ENCODE results near the gene ZDHHC8.

Gene ZDHHC8

GRCh38 chr22:20165913-20166312, 34.3 kb downstream of the ZDHHC8 start:
- TF ChIP-seq CTCF (IDR thresholded peaks at IDR 0.05; ENCODE audit: insufficient read depth, low read depth, low read length, missing control alignments) = no peak
- no peak for DNase-seq (ENCODE audit: low read depth)
- H3K4me3 ChIP-seq (ENCODE audit: low read length) = no peak overlapping the region

- no peak for TF ChIP-seq CTCF (IDR thresholded peaks at IDR 0.05; ENCODE audit: insufficient read depth, low read depth, low read length, missing control alignments)
These were observed 35.1 kb downstream of the ZDHHC8 start for GRCh38 chr22:20166703-20167102.

GRCh38 chr22:20167643-20168322, 36.2 kb downstream of the ZDHHC8 start:
- no peak for DNase-seq (ENCODE audit: low read depth)
- H3K4me3 ChIP-seq (ENCODE audit: low read length) = no peak overlapping the region

More at GRCh38 chr22:20166703-20167102, 35.1 kb downstream of the ZDHHC8 start:
- no peak for DNase-seq (ENCODE audit: low read depth)
- H3K4me3 ChIP-seq (ENCODE audit: low read length) = no peak overlapping the region

GRCh38 chr22:20169253-20169822, 37.7 kb downstream of the ZDHHC8 start:
- no peak overlapping the region for H3K4me3 ChIP-seq (ENCODE audit: low read length)
- no peak for TF ChIP-seq CTCF (IDR thresholded peaks at IDR 0.05; ENCODE audit: insufficient read depth, low read depth, low read length, missing control alignments)
- no peak for DNase-seq (ENCODE audit: low read depth)

More at GRCh38 chr22:20167643-20168322, 36.2 kb downstream of the ZDHHC8 start:
- no peak for TF ChIP-seq CTCF (IDR thresholded peaks at IDR 0.05; ENCODE audit: insufficient read depth, low read depth, low read length, missing control alignments)

GRCh38 chr22:20170170-20170569, 38.6 kb downstream of the ZDHHC8 start:
- no peak overlapping the region for H3K4me3 ChIP-seq (ENCODE audit: low read length)
- no peak for DNase-seq (ENCODE audit: low read depth)
- TF ChIP-seq CTCF (IDR thresholded peaks at IDR 0.05; ENCODE audit: insufficient read depth, low read depth, low read length, missing control alignments) = no peak

GRCh38 chr22:20171288-20172140, 39.9 kb downstream of the ZDHHC8 start:
- no peak for DNase-seq (ENCODE audit: low read depth)
- no peak overlapping the region for H3K4me3 ChIP-seq (ENCODE audit: low read length)
- no peak for TF ChIP-seq CTCF (IDR thresholded peaks at IDR 0.05; ENCODE audit: insufficient read depth, low read depth, low read length, missing control alignments)

Measured in epithelial cell of esophagus (primary cell).